Endothelial cell (in vitro differentiated cells): Measurements from ENCODE around the gene MTR. TPM values are rescaled to one million over a fixed set of nuclear protein-coding genes. Genes with fewer than 3 reads are reported as not detected.

Source experiments
- DNase-seq: peaks from one replicate; pipeline ENCODE4 v3.0.0; 2021; ENCODE audit warnings: low spot score
- H3K27ac Mint-ChIP-seq: one replicate; pipeline ENCODE4 v1.8.0; 2021; ENCODE audit warnings: mixed read lengths, inconsistent platforms; ENCODE audit not compliant: unreplicated experiment
- H3K27me3 Mint-ChIP-seq: one replicate; pipeline ENCODE4 v1.8.0; 2021; ENCODE audit warnings: mild to moderate bottlenecking, moderate library complexity, mixed read lengths, inconsistent platforms; ENCODE audit not compliant: unreplicated experiment
- H3K36me3 Mint-ChIP-seq: one replicate; pipeline ENCODE4 v1.8.0; 2021; ENCODE audit warnings: mild to moderate bottlenecking, low read depth, mixed read lengths, inconsistent platforms; ENCODE audit not compliant: unreplicated experiment
- H3K4me1 Mint-ChIP-seq: one replicate; pipeline ENCODE4 v1.8.0; 2021; ENCODE audit warnings: mild to moderate bottlenecking, mixed read lengths, inconsistent platforms; ENCODE audit not compliant: unreplicated experiment
- H3K4me3 Mint-ChIP-seq: one replicate; pipeline ENCODE4 v1.8.0; 2021; ENCODE audit warnings: mild to moderate bottlenecking, mixed read lengths, inconsistent platforms; ENCODE audit not compliant: unreplicated experiment
- H3K9me3 Mint-ChIP-seq: one replicate; pipeline ENCODE4 v1.8.0; 2021; ENCODE audit warnings: mixed read lengths, inconsistent platforms; ENCODE audit not compliant: unreplicated experiment
- long read RNA-seq: library from polyadenylated mRNA; unstranded; transcript quantifications from one replicate; pipeline ENCODE4 v2.0.0, GENCODE V29; 2020; ENCODE audit not compliant: unreplicated experiment
- total RNA-seq: library from RNA; stranded (reverse); fragmentation: NEBNext Ultra II Directional; extraction: Animal tissue kit (Norgen Biotek cat#: 25700); gene quantifications from one replicate; pipeline ENCODE4 v1.2.1, GENCODE V29; 2021; ENCODE audit not compliant: unreplicated experiment
- TF ChIP-seq, protein P1 (sequence below): fragments of 200-600 bp; sonication (generic); IDR thresholded peaks from one replicate; pipeline ENCODE4 v1.5.0; 2021; ENCODE audit warnings: antibody characterized with exemption; ENCODE audit not compliant: unreplicated experiment

MTR gene
- 44.5 TPM for total RNA-seq
- long read RNA-seq, full-length matches to known transcripts, result 1 of 15 reads
- long read RNA-seq, partial matches to known transcripts, result 1 of 15 reads
- long read RNA-seq, other reads (novel, unspliced or antisense), result 13 of 15 reads

GRCh38 chr1:236795035-236795756 lies at the start of gene MTR:
Gene MTR, plus strand, starts transcription at chr1:236795292. Its CDS starts 412 bp downstream, at chr1:236795704.
- TF ChIP-seq, protein P1, sequence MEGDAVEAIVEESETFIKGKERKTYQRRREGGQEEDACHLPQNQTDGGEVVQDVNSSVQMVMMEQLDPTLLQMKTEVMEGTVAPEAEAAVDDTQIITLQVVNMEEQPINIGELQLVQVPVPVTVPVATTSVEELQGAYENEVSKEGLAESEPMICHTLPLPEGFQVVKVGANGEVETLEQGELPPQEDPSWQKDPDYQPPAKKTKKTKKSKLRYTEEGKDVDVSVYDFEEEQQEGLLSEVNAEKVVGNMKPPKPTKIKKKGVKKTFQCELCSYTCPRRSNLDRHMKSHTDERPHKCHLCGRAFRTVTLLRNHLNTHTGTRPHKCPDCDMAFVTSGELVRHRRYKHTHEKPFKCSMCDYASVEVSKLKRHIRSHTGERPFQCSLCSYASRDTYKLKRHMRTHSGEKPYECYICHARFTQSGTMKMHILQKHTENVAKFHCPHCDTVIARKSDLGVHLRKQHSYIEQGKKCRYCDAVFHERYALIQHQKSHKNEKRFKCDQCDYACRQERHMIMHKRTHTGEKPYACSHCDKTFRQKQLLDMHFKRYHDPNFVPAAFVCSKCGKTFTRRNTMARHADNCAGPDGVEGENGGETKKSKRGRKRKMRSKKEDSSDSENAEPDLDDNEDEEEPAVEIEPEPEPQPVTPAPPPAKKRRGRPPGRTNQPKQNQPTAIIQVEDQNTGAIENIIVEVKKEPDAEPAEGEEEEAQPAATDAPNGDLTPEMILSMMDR, result no peak
- Mint-ChIP-seq H3K27me3 (no peaks in the 10 kb centered on the region), H3K27ac (peak within 1 kb of the TSS; percentile 76), H3K36me3 (no peaks in the 10 kb centered on the region), H3K4me1 (peaks cover 10% of the 10 kb centered on the region), H3K4me3 (peak within 1 kb of the TSS; percentile 96), H3K9me3 (no peaks in the 10 kb centered on the region)
- peak; percentile 93 for DNase-seq

- Mint-ChIP-seq H3K36me3 (no peaks in the 10 kb centered on the region), H3K9me3 (no peaks in the 10 kb centered on the region), H3K27ac (no peak overlapping the region), H3K4me1 (no peaks in the 10 kb centered on the region), H3K4me3 (no peak overlapping the region), H3K27me3 (peaks cover 2% of the 10 kb centered on the region)
- DNase-seq, result no peak
- TF ChIP-seq, protein P1, result no peak
These were observed 48.3 kb upstream of the MTR start for GRCh38 chr1:236746785-236747184.

GRCh38 chr1:236747311-236747985 lies 47.6 kb upstream of the MTR start:
- Mint-ChIP-seq H3K4me1 (no peaks in the 10 kb centered on the region), H3K27ac (no peak overlapping the region), H3K36me3 (no peaks in the 10 kb centered on the region), H3K4me3 (no peak overlapping the region), H3K27me3 (peaks cover 2% of the 10 kb centered on the region), H3K9me3 (no peaks in the 10 kb centered on the region)
- no peak for DNase-seq
- TF ChIP-seq, protein P1, result no peak

GRCh38 chr1:236748268-236748870 lies 46.7 kb upstream of the MTR start:
- H3K27ac Mint-ChIP-seq, result no peak overlapping the region
- no peaks in the 10 kb centered on the region for H3K9me3 Mint-ChIP-seq
- DNase-seq, result no peak
- peaks cover 2% of the 10 kb centered on the region for H3K27me3 Mint-ChIP-seq
- no peaks in the 10 kb centered on the region for H3K36me3 Mint-ChIP-seq
- TF ChIP-seq, protein P1, result peak; percentile 39
- H3K4me3 Mint-ChIP-seq, result no peak overlapping the region
- H3K4me1 Mint-ChIP-seq, result no peaks in the 10 kb centered on the region
